Endothelial cell of umbilical vein (primary cell): ENCODE data around the gene SYNM. TPM values are rescaled to one million over a fixed set of nuclear protein-coding genes. Genes with fewer than 3 reads are reported as not detected.

Experiments used
- BruUV-seq: library from RNA; stranded (reverse); fragments of 400-500 nt; replicated peaks from 2 replicates; lab custom pipeline; 2021; lab: Mats Ljungman, UMichigan
- CTCF ChIA-PET: fragments of 300-600, 350-600 bp; sonication (Branson Sonifier 250); formaldehyde crosslinking; loops from one replicate; lab custom pipeline; 2021; ENCODE audit warnings: antibody characterized with exemption, inconsistent platforms; lab: Charles Lee
- POLR2A ChIA-PET: fragments of 300-600, 350-600 bp; sonication (Branson Sonifier 250); formaldehyde crosslinking; loops from one replicate; lab custom pipeline; 2021; ENCODE audit warnings: antibody characterized with exemption, inconsistent platforms; lab: Charles Lee
- DNase-seq: peaks from one replicate; pipeline ENCODE4 v3.0.0-alpha.2; 2011; ENCODE audit warnings: low read depth, low spot score
- FAIRE-seq: peaks from 2 replicates; lab custom pipeline; 2011; peaks lifted over from hg19 to GRCh38; lab: Jason Lieb, UNC
- H2AFZ ChIP-seq: 2 replicates; pipeline ENCODE4 v1.6.0; 2012; ENCODE audit warnings: low read depth, low read length, control low read depth, inconsistent platforms
- H3K27ac ChIP-seq: 2 replicates; pipeline ENCODE4 v1.5.1; 2011; ENCODE audit warnings: low read depth, mild to moderate bottlenecking, control low read depth, low read length, moderate library complexity; ENCODE audit not compliant: insufficient read depth
- H3K27me3 ChIP-seq, 2 experiments: 2 replicates each; pipeline versions ENCODE4 v1.6.0 to v1.6.1; 2011; ENCODE audit warnings: low read length in 2 of 2, mixed read lengths in 1 of 2; ENCODE audit not compliant: control insufficient read depth in 2 of 2, insufficient read depth in 2 of 2
- H3K36me3 ChIP-seq, 2 experiments: 2 replicates in 1 of 2; 3 replicates in 1 of 2; pipeline ENCODE4 v1.5.1; 2011; ENCODE audit warnings: low read length in 2 of 2, mild to moderate bottlenecking in 1 of 2, moderate library complexity in 1 of 2; ENCODE audit not compliant: control insufficient read depth in 2 of 2, insufficient read depth in 2 of 2; ENCODE audit errors: extremely low read depth in 1 of 2
- H3K4me1 ChIP-seq: 3 replicates; pipeline ENCODE4 v1.5.1; 2011; ENCODE audit warnings: mild to moderate bottlenecking, low read length; ENCODE audit not compliant: control insufficient read depth, insufficient read depth; ENCODE audit errors: extremely low read depth
- H3K4me2 ChIP-seq: 2 replicates; pipeline ENCODE4 v1.6.1; 2011; ENCODE audit warnings: low read length, control low read depth, mixed read lengths; ENCODE audit not compliant: insufficient read depth
- H3K4me3 ChIP-seq, 3 experiments: fragments of 200-600 bp in 1 of 3; sonication (generic), shearing (Covaris generic) in 1 of 3; replicated peaks in 1 of 3; 2 replicates each; pipeline ENCODE4 v1.5.1; 2011 to 2016; ENCODE audit warnings: control low read depth in 3 of 3, low read length in 3 of 3, mild to moderate bottlenecking in 2 of 3, inconsistent platforms in 1 of 3, low read depth in 1 of 3, moderate library complexity in 1 of 3; ENCODE audit not compliant: insufficient read depth in 1 of 3
- H3K79me2 ChIP-seq: 2 replicates; pipeline ENCODE4 v1.6.0; 2012; ENCODE audit warnings: low read length, inconsistent platforms; ENCODE audit not compliant: control insufficient read depth, insufficient read depth
- H3K9ac ChIP-seq: replicated peaks from 2 replicates; pipeline ENCODE3; 2011; ENCODE audit warnings: low read length, control low read depth; ENCODE audit not compliant: insufficient read depth; ENCODE audit errors: extremely low read depth
- H3K9me1 ChIP-seq: replicated peaks from 3 replicates; pipeline ENCODE4 v1.6.0; 2011; ENCODE audit warnings: mild to moderate bottlenecking, low read length; ENCODE audit not compliant: control insufficient read depth, insufficient read depth; ENCODE audit errors: extremely low read depth
- H3K9me3 ChIP-seq: replicated peaks from 2 replicates; pipeline ENCODE4 v1.5.1; 2012; ENCODE audit warnings: low read length, inconsistent platforms; ENCODE audit not compliant: control insufficient read depth, insufficient read depth
- H4K20me1 ChIP-seq: replicated peaks from 2 replicates; pipeline ENCODE3; 2011; ENCODE audit warnings: mild to moderate bottlenecking, low read length; ENCODE audit not compliant: control insufficient read depth, insufficient read depth; ENCODE audit errors: extremely low read depth
- EZH2 ChIP-seq: IDR thresholded peaks from 2 replicates; pipeline ENCODE4 v1.6.1; 2012; ENCODE audit warnings: borderline replicate concordance, low read depth, mild to moderate bottlenecking, moderate library complexity, low read length, inconsistent platforms; ENCODE audit not compliant: severe bottlenecking
- FOS ChIP-seq: IDR thresholded peaks from 2 replicates; pipeline ENCODE4 v1.6.1; 2011; ENCODE audit warnings: mild to moderate bottlenecking, low read length, moderate library complexity, borderline replicate concordance; ENCODE audit not compliant: insufficient read depth
- GATA2 ChIP-seq: IDR thresholded peaks from 2 replicates; pipeline ENCODE4 v1.7.0; 2011; ENCODE audit warnings: low read depth, mild to moderate bottlenecking, moderate library complexity, mixed read lengths, low read length; ENCODE audit not compliant: insufficient read length, insufficient read depth
- JUN ChIP-seq: IDR thresholded peaks from 2 replicates; pipeline ENCODE4 v1.6.1; 2011; ENCODE audit warnings: borderline replicate concordance, low read depth; ENCODE audit not compliant: insufficient read length, insufficient read depth
- MYC ChIP-seq: IDR thresholded peaks from one replicate; pipeline ENCODE4 v1.6.1; 2011; ENCODE audit warnings: mild to moderate bottlenecking, low read depth, low read length
- POLR2A ChIP-seq: IDR thresholded peaks from 2 replicates; pipeline ENCODE4 v1.6.1; 2012; ENCODE audit warnings: low read depth, mild to moderate bottlenecking, control low read depth, low read length
- POLR2AphosphoS5 ChIP-seq: IDR thresholded peaks from 2 replicates; pipeline ENCODE4 v1.6.1; 2012; ENCODE audit warnings: low read depth, mild to moderate bottlenecking, control low read depth, low read length, moderate library complexity; ENCODE audit not compliant: insufficient read depth
- dilution Hi-C: fragments of 300-500 bp; cut with MboI; formaldehyde crosslinking; loops from one replicate; pipeline ENCODE4 v1.15.0; 2019; ENCODE audit warnings: low sequenced_read_pairs; ENCODE audit not compliant: extremely low pct_ligation_motif_present
- intact Hi-C: fragments of 100-400 bp; cut with micrococcal nuclease; formaldehyde crosslinking; loops from one replicate; pipeline ENCODE4 v1.10.0; 2022
- polyA plus RNA-seq, 4 experiments: library from polyadenylated mRNA; depleted of rRNA in 3 of 4; stranded (reverse) in 3 of 4; unstranded in 1 of 4; fragments of >200 nt; gene quantifications; 2 replicates each; pipeline versions ENCODE4 v1.2.1 to v1.2.3, GENCODE V29; 2011 to 2012; ENCODE audit warnings: missing spikeins in 1 of 4
- total RNA-seq: library from RNA; stranded (reverse); gene quantifications from 2 replicates; pipeline ENCODE4 v1.2.3, GENCODE V29; 2021
- TF ChIP-seq, protein P1 (sequence below), 2 donors: IDR thresholded peaks; 1 replicate in 1 of 2; 2 replicates in 1 of 2; pipeline ENCODE4 v1.5.1; 2011; ENCODE audit warnings: low read length in 2 of 2, mild to moderate bottlenecking in 2 of 2, moderate library complexity in 2 of 2, control low read depth in 1 of 2, inconsistent platforms in 1 of 2, low read depth in 1 of 2; ENCODE audit not compliant: insufficient read depth in 1 of 2; ENCODE audit errors: extremely low read depth in 1 of 2
- TF ChIP-seq, protein P2 (sequence below): IDR thresholded peaks from 2 replicates; pipeline ENCODE4 v1.6.1; 2011; ENCODE audit not compliant: insufficient read depth, insufficient read length

SYNM gene
- total and polyA plus RNA-seq, 2 donors (not counting 3 experiments of a cell fraction or from before 2014, with no cell fraction given) = 3.7 to 10.2 TPM

DNA sequence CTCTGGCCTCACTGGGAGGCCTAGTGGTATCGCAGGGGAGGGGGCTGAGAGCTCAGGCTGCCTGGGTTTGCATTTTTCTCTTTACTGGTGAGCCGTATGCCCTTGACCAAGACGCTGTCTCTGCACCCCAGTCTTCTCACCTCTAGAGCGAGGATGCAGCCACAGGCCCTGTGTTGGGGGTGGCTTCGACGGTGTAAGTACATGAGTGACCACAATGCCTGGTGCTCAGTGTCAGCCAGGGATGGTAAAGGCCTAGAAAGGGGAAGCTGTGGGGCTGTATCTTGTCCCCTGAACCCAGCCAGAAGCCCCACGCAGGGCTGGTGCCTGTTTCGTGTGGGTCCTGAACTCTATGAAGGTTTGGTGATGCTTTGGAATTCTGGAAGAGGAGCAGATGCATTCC, 19.8 kb downstream of the SYNM start:
- TF ChIP-seq EZH2 = no peak
- no peak for TF ChIP-seq POLR2AphosphoS5
- TF ChIP-seq GATA2 = no peak
- TF ChIP-seq POLR2A = no peak
- no peak for TF ChIP-seq MYC
- no peak for TF ChIP-seq JUN
- TF ChIP-seq, protein P1, sequence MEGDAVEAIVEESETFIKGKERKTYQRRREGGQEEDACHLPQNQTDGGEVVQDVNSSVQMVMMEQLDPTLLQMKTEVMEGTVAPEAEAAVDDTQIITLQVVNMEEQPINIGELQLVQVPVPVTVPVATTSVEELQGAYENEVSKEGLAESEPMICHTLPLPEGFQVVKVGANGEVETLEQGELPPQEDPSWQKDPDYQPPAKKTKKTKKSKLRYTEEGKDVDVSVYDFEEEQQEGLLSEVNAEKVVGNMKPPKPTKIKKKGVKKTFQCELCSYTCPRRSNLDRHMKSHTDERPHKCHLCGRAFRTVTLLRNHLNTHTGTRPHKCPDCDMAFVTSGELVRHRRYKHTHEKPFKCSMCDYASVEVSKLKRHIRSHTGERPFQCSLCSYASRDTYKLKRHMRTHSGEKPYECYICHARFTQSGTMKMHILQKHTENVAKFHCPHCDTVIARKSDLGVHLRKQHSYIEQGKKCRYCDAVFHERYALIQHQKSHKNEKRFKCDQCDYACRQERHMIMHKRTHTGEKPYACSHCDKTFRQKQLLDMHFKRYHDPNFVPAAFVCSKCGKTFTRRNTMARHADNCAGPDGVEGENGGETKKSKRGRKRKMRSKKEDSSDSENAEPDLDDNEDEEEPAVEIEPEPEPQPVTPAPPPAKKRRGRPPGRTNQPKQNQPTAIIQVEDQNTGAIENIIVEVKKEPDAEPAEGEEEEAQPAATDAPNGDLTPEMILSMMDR (IDR thresholded peaks at IDR 0.05; ENCODE audit: extremely low read depth in 1 of 2, insufficient read depth in 1 of 2, low read depth in 1 of 2, low read length in 2 of 2) = no peak
- TF ChIP-seq FOS = no peak
- TF ChIP-seq, protein P2, sequence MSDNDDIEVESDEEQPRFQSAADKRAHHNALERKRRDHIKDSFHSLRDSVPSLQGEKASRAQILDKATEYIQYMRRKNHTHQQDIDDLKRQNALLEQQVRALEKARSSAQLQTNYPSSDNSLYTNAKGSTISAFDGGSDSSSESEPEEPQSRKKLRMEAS = no peak
- BruUV-seq = no TSS peak
- POLR2A ChIA-PET = interaction anchor here (1.5 kb wide), 1 partner anchor 19 kb away, joined by 4 read pairs; no protein-coding TSS in a partner anchor
- intact Hi-C loops = loop anchor here (1.0 to 5.0 kb wide), 4 partner anchors 11 to 443 kb away; partner anchors contain the start of genes LRRC28 and MEF2A
- Histone ChIP-seq H3K36me3 (no peaks in the 10 kb centered on the region), H3K27me3 (no peaks in the 10 kb centered on the region), H3K4me2 (peak overlapping the region; percentile 13), H3K4me1 (peaks cover 32% of the 10 kb centered on the region), H3K27ac (peak overlapping the region; percentile 88), H4K20me1 (no peaks in the 10 kb centered on the region), H2AFZ (peak overlapping the region; percentile 39), H3K9ac (no peak overlapping the region), H3K9me1 (no peaks in the 10 kb centered on the region), H3K79me2 (no peaks in the 10 kb centered on the region), H3K4me3 (no peak overlapping the region), H3K9me3 (no peaks in the 10 kb centered on the region)
- DNase-seq (no peak), FAIRE-seq (peak; percentile 38)
- CTCF ChIA-PET = interaction anchor here (0.9 to 2.2 kb wide), 7 partner anchors 10 to 580 kb away, joined by 3 to 14 read pairs (median 9); partner anchors contain the start of gene SYNM
- dilution Hi-C loops = no loop called here
